ENCODE measurements around the gene LRRC63. TPM values are rescaled to one million over a fixed set of nuclear protein-coding genes. Genes with fewer than 3 reads are reported as not detected.

LRRC63 gene
- total RNA-seq, 1 donor from 2014 or later = 0.52 TPM

DNA sequence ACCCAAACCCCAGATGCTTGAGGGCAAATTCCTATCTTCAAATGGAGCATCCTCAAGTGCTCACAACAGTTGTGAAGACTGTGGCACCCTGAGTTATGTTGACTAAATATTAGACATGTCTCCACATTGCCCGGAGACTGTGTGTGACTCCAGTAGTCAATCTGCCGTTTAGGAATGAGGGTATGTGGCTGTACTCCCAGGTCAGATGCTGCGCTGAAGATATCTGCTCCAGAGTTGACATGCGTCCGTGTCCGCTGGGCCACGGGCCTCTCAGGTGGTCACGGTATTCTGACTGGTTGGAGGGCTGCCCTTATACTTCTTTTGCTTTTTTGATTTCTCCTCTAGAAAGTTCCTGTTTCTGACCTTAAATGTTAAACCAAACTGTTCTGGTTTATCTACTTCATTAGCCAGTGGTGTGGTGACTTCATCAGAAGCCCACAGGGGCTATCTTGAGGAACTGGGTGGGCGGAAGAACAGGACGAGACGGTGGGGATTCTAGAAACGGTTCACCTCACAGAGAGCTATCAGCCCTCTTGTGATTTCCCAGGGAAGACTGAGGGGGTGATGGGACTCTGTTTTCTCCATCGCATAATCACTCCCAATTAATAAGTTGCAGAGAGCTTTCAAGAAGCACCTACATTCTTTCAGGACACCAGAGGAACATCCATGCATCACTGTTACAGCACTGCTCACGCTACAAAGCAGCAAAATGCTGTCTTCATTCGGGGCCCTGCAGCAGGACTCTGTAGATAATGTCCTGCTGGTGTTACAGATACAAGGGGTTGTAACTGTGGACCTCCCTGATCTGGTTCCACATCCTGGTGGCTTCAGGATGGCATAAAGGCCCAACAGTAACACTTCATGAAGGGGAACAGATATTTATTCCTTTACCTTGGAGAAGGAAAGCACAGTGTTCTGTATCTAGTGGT, 28.4 kb upstream of the LRRC63 start:
- H3K4me1 Mint-ChIP-seq (ENCODE audit: low read depth) = peaks cover 44% of the 10 kb centered on the region
- peak overlapping the region; percentile 94 for H3K4me3 Mint-ChIP-seq (ENCODE audit: low read depth)
- H3K27me3 Mint-ChIP-seq (ENCODE audit: low read depth) = no peaks in the 10 kb centered on the region
- H3K36me3 Mint-ChIP-seq (ENCODE audit: low read depth) = peaks cover 22% of the 10 kb centered on the region
- peak overlapping the region; percentile 97 for H3K27ac Mint-ChIP-seq
- no peaks in the 10 kb centered on the region for H3K9me3 Mint-ChIP-seq
- no peak for DNase-seq (ENCODE audit: low spot score)
- intact Hi-C loops (cut with micrococcal nuclease) = loop anchor here (2.0 to 10.0 kb wide), 4 partner anchors 36 to 138 kb away; partner anchors contain the start of gene ZC3H13

DNA sequence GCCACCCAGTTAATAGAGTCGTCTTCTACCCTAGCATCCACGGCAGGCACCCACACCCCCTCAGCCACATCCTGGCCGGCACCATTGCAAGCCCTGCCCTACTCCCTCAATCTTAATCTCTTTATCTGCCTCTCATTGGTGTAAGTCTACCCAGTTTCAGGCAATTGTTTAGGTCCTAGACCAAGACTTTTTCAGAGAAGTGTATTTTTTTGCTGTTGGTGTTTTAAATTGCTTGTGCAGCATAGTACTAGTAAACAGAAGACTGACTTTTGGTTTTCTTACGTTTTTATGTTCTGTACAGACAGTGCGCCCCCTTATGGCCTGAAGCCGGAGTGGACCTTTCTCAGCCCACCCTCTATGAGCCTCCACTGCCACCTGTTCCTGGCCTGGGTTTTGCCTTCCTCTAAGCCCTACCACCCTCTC, 27.4 kb upstream of the LRRC63 start:
- peaks cover 13% of the 10 kb centered on the region for H3K36me3 Mint-ChIP-seq (ENCODE audit: low read depth)
- H3K27ac Mint-ChIP-seq = peak overlapping the region; percentile 97
- no peaks in the 10 kb centered on the region for H3K9me3 Mint-ChIP-seq
- peak overlapping the region; percentile 94 for H3K4me3 Mint-ChIP-seq (ENCODE audit: low read depth)
- no peaks in the 10 kb centered on the region for H3K27me3 Mint-ChIP-seq (ENCODE audit: low read depth)
- intact Hi-C loops (cut with micrococcal nuclease) = loop anchor here (1.0 to 10.0 kb wide), 4 partner anchors 24 to 132 kb away; partner anchors contain the start of gene ZC3H13
- peak; percentile 70 for DNase-seq (ENCODE audit: low spot score)
- H3K4me1 Mint-ChIP-seq (ENCODE audit: low read depth) = peaks cover 41% of the 10 kb centered on the region

DNA sequence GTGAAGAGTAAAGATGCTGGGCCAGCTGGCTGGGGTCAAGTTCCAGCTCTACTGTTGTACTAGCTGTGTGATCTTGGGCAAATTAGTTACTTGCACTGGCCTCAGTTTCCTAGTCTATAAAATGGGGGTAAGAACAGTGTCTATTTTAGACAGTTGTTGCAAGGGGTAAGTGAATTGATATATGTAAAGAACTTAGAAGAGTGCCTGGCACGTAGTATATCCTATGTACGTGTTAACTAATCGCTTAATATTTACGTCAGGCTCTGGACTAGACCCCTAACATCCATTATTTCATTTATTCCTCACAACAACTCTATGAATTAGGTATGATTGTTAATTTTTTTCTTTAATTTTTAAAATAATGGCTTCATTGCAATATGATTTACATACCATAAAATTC, 26.1 kb upstream of the LRRC63 start:
- no peak for DNase-seq (ENCODE audit: low spot score)
- intact Hi-C loops (cut with micrococcal nuclease) = loop anchor here (10.0 kb wide), 1 partner anchor 109 kb away; no protein-coding TSS in a partner anchor
- Mint-ChIP-seq H3K4me1 (ENCODE audit: low read depth) (peaks cover 38% of the 10 kb centered on the region), H3K4me3 (ENCODE audit: low read depth) (no peak overlapping the region), H3K9me3 (no peaks in the 10 kb centered on the region), H3K27me3 (ENCODE audit: low read depth) (no peaks in the 10 kb centered on the region), H3K27ac (no peak overlapping the region), H3K36me3 (ENCODE audit: low read depth) (no peaks in the 10 kb centered on the region)

DNA sequence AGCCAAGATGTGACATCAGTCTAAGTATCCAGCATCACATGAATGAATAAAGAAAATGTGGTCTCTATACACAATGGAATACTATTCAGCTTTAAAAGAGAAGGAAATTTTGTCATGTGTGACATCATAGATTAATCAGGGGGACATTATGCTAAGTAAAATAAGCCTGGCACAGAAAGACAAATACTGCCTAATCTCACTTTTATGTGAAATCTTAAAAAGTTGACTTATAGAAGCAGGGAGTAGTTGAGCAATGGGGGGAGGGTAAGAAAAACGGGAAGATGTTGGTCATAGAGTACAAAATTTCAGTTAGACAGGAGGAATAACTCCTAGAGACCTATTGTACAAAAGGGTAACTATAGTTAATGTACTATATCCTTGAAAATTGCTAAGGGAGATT, 19.3 kb upstream of the LRRC63 start:
- intact Hi-C loops (cut with micrococcal nuclease) = no loop called here
- no peaks in the 10 kb centered on the region for H3K9me3 Mint-ChIP-seq
- no peak overlapping the region for H3K27ac Mint-ChIP-seq
- DNase-seq (ENCODE audit: low spot score) = no peak
- H3K4me3 Mint-ChIP-seq (ENCODE audit: low read depth) = no peak overlapping the region
- H3K4me1 Mint-ChIP-seq (ENCODE audit: low read depth) = peaks cover 2% of the 10 kb centered on the region
- H3K36me3 Mint-ChIP-seq (ENCODE audit: low read depth) = no peaks in the 10 kb centered on the region
- H3K27me3 Mint-ChIP-seq (ENCODE audit: low read depth) = no peaks in the 10 kb centered on the region

DNA sequence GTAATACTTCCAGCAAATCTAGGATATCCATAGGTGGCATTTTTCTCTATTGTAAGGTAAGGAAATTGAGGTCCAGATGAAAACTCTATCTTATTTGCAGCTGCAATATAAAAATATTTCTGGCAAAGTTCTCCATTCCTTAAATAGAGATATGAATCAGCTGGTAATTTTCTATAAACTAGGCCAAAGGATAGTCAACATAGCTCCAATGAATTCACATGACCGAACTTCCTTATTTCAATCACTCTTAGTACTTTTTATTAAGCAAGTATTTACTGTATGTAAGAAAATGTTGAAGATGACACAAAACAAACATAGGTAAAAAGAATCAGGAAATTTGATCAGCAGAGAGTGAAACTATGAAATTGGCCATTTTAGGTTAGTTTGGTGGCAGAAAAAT, 16.7 kb upstream of the LRRC63 start:
- H3K27me3 Mint-ChIP-seq (ENCODE audit: low read depth) = no peaks in the 10 kb centered on the region
- no peaks in the 10 kb centered on the region for H3K36me3 Mint-ChIP-seq (ENCODE audit: low read depth)
- no peak overlapping the region for H3K4me3 Mint-ChIP-seq (ENCODE audit: low read depth)
- H3K27ac Mint-ChIP-seq = no peak overlapping the region
- DNase-seq (ENCODE audit: low spot score) = no peak
- H3K4me1 Mint-ChIP-seq (ENCODE audit: low read depth) = peaks cover 5% of the 10 kb centered on the region
- intact Hi-C loops (cut with micrococcal nuclease) = no loop called here
- H3K9me3 Mint-ChIP-seq = no peaks in the 10 kb centered on the region

DNA sequence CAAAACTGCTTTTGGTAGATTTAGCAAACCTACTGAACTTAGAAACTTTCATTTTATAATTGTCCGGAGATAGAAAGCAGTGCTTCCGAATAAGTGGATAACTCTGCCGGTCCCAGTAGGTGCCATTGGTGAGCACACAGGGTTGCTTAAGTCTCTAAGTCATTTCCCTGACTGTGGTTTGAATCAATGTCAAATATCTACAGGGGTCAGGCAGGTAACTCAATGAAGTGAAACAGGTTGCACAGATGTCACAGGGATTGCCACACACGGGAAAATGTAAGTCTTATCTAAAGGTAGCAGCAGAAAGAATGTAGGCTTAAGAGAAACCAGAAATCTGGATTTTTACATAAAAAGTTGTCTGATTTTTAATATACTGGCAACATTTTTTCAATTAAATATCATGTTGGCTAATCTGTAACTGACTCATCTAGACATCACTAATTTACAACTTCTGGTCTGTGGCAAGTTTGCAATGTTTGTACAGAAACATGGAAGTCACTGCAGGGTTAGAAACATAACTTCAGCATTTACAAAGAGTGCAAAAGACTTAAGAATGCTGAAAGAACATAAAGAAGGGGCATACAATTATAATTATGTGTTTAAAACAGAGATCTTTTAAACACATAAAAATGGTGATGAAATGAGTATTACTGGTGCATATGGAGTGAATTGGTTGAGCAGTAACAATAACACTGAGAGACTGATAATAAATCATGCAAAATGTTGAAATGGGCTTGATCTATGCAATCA, 14.3 kb upstream of the LRRC63 start:
- no peaks in the 10 kb centered on the region for H3K27me3 Mint-ChIP-seq (ENCODE audit: low read depth)
- DNase-seq (ENCODE audit: low spot score) = no peak
- H3K9me3 Mint-ChIP-seq = no peaks in the 10 kb centered on the region
- peaks cover 23% of the 10 kb centered on the region for H3K4me1 Mint-ChIP-seq (ENCODE audit: low read depth)
- no peaks in the 10 kb centered on the region for H3K36me3 Mint-ChIP-seq (ENCODE audit: low read depth)
- H3K27ac Mint-ChIP-seq = no peak overlapping the region
- intact Hi-C loops (cut with micrococcal nuclease) = no loop called here
- no peak overlapping the region for H3K4me3 Mint-ChIP-seq (ENCODE audit: low read depth)

DNA sequence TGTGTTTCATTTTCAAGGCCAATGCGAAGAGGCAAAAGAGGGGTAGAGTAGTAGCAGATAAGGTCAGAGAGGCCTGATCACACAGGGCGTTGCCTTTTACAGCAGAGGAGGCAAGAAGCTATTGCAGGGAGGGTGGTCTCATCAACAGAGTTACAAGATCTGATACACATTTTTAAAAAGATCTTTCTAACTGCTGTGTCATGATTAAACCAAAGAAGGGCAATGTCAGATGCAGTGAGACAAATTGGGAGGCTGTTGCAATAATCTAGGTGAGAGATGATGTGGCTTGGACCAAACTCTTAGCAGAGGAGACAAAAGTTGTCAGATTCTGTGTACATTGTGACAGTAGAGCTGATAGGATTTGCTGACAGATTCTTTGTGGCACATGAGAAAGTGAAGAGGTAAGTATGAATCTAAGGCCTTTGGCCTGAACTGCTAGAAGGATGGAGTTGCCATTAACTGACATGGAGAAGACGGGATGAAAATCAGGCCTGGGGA, 13.0 kb upstream of the LRRC63 start:
- no peak for DNase-seq (ENCODE audit: low spot score)
- Mint-ChIP-seq H3K4me3 (ENCODE audit: low read depth) (no peak overlapping the region), H3K4me1 (ENCODE audit: low read depth) (peaks cover 33% of the 10 kb centered on the region), H3K9me3 (no peaks in the 10 kb centered on the region), H3K27ac (no peak overlapping the region), H3K36me3 (ENCODE audit: low read depth) (no peaks in the 10 kb centered on the region), H3K27me3 (ENCODE audit: low read depth) (no peaks in the 10 kb centered on the region)
- intact Hi-C loops (cut with micrococcal nuclease) = no loop called here

DNA sequence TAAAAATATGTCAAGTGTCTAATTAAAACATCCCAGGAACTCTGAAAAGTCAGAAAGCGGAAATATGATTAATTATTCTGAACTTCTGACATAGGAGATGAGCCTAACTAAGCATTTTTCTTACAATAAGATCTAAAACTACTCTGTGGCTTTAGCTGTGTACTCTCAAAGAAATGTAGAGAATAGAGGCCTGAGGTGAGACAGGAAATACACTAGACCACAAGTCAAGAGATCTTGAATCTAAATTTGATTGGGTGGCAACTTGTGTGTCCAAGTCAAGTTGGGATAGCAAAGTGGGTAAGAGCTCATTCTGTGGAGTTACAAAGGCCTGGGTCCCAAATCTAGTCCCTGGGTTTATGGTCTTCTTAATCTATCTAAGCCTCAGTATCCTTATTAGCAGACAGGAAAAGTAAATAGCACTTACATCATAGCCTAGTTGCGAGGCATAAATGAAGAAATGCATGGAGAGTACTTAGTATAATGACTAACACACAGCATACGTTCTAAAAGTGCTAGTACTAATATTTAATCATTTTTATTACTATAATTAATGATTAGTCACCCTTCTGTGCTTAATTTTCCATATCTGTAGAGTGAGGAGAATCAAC, 9.4 kb upstream of the LRRC63 start:
- intact Hi-C loops (cut with micrococcal nuclease) = loop anchor here (1.0 kb wide), 2 partner anchors 9 to 21 kb away; partner anchors contain the start of gene LRRC63
- Mint-ChIP-seq H3K4me3 (ENCODE audit: low read depth) (no peak overlapping the region), H3K27ac (peak overlapping the region; percentile 53), H3K36me3 (ENCODE audit: low read depth) (no peaks in the 10 kb centered on the region), H3K9me3 (no peaks in the 10 kb centered on the region), H3K27me3 (ENCODE audit: low read depth) (no peaks in the 10 kb centered on the region), H3K4me1 (ENCODE audit: low read depth) (peaks cover 50% of the 10 kb centered on the region)
- DNase-seq (ENCODE audit: low spot score) = no peak

DNA sequence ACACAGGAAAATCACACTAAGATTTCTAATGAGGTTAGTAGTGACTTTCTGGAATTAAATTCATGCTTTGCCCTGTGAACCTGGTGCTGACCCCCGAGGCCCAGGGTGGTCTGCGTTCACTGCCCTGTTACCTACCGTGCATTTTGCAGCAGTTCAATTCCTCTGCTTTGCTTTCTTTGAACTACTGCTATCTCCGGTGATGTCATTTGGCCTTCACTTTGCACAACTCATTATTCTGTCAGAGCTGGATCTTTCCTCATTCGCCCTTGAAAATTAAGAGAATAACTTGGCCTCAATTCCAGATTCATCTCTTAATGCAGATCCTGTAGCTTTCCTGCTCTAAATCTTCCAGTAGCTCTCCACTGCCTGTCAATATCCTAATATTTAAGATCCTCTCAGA, 8.8 kb upstream of the LRRC63 start:
- Mint-ChIP-seq H3K27me3 (ENCODE audit: low read depth) (no peaks in the 10 kb centered on the region), H3K36me3 (ENCODE audit: low read depth) (no peaks in the 10 kb centered on the region), H3K27ac (no peak overlapping the region), H3K4me1 (ENCODE audit: low read depth) (peaks cover 55% of the 10 kb centered on the region), H3K9me3 (no peaks in the 10 kb centered on the region), H3K4me3 (ENCODE audit: low read depth) (no peak overlapping the region)
- DNase-seq (ENCODE audit: low spot score) = no peak
- intact Hi-C loops (cut with micrococcal nuclease) = loop anchor here (1.0 kb wide), 2 partner anchors 8 to 22 kb away; partner anchors contain the start of gene LRRC63

DNA sequence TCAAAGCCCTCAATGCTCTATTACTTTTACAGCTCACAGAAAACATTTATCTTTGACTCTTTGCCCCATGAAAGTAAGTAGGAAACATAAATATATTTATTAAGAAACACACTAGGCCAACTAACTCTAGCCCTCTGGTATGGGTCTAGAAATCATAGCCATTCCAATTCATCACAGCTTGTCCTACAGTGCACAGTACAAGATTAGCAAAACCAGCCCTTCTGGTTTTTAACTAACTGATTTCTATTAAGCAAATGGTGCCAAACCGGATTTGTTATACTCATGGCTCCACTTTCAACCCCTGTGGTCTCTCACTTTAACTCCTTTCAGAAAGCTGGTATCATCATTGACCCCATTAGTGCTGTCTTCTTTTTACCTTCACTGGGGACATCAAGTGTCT, 5.6 kb upstream of the LRRC63 start:
- H3K27ac Mint-ChIP-seq = no peak overlapping the region
- intact Hi-C loops (cut with micrococcal nuclease) = no loop called here
- H3K4me3 Mint-ChIP-seq (ENCODE audit: low read depth) = no peak overlapping the region
- H3K9me3 Mint-ChIP-seq = no peaks in the 10 kb centered on the region
- H3K4me1 Mint-ChIP-seq (ENCODE audit: low read depth) = peaks cover 51% of the 10 kb centered on the region
- H3K36me3 Mint-ChIP-seq (ENCODE audit: low read depth) = no peaks in the 10 kb centered on the region
- DNase-seq (ENCODE audit: low spot score) = no peak
- no peaks in the 10 kb centered on the region for H3K27me3 Mint-ChIP-seq (ENCODE audit: low read depth)

DNA sequence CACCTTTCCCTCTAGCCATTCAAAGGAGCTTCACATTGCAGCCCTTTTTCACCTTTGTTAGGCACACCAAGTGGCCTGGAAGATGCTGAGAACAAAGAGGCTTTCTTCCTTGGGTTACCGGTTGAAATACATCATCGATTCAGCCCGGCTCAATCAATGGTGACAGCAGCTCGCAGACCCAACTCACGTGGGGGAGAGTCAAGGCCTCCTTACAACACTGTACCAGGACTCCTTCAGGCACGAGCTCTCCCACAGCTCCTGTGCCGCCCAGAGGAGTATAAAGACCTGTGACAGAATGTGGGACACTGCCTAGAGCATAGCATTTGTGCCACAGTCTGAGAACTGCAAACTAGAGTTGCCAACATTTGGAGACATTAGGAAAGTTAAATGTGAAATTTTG, 3.9 kb upstream of the LRRC63 start:
- H3K27ac Mint-ChIP-seq = no peak overlapping the region
- H3K9me3 Mint-ChIP-seq = no peaks in the 10 kb centered on the region
- no peak overlapping the region for H3K4me3 Mint-ChIP-seq (ENCODE audit: low read depth)
- H3K36me3 Mint-ChIP-seq (ENCODE audit: low read depth) = no peaks in the 10 kb centered on the region
- no peak for DNase-seq (ENCODE audit: low spot score)
- peaks cover 50% of the 10 kb centered on the region for H3K4me1 Mint-ChIP-seq (ENCODE audit: low read depth)
- no peaks in the 10 kb centered on the region for H3K27me3 Mint-ChIP-seq (ENCODE audit: low read depth)
- intact Hi-C loops (cut with micrococcal nuclease) = no loop called here

DNA sequence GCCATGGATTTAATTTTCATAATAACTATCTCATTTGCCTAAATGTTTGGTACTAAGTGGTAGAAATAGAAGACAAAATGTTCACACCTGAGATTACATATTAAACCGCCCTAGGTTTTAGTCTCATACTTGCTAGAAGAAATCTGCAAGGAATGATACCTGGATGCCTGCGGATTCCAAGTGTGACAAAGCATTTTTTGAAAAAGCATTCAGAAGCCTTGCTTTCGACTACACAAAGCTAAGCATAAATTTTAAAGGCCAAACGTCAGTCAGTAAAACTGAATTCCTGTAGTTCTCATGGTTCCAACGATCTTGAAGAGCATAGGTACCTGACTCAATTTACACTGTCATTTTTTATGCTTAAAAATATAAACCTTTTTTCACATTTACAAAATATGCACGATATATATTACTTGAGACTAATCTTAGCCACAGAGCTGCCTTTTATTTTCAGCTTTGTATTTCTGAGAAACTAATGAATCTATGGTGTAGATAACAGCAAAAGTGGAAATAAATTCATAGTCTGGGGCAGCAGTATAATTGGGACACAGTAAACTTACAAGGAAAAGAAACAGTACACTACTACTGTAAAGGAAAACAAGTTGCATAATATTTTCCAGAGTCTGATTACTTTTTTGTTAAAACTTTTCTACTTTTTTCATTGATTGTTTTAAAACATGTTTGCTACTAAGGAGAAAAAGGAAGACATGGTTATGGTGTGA, 1.2 kb upstream of the LRRC63 start:
- Mint-ChIP-seq H3K27ac (peak overlapping the region; percentile 90), H3K4me1 (ENCODE audit: low read depth) (peaks cover 46% of the 10 kb centered on the region), H3K4me3 (ENCODE audit: low read depth) (peak overlapping the region; percentile 89), H3K27me3 (ENCODE audit: low read depth) (no peaks in the 10 kb centered on the region), H3K36me3 (ENCODE audit: low read depth) (no peaks in the 10 kb centered on the region), H3K9me3 (no peaks in the 10 kb centered on the region)
- DNase-seq (ENCODE audit: low spot score) = no peak
- intact Hi-C loops (cut with micrococcal nuclease) = loop anchor here (1.0 to 5.0 kb wide), 4 partner anchors 8 to 158 kb away; partner anchors contain the start of genes LCP1 and ZC3H13
